NCI-H748 (cell line): ENCODE measurements around the gene ZBTB2.

Experiments used
- DNase-seq: peaks from one replicate; lab custom pipeline; 2025; ENCODE audit not compliant: unreplicated experiment; lab: John Stamatoyannopoulos, UW

Gene ZBTB2

GRCh38 chr6:151391471-151392413 is at the start of gene ZBTB2:
TSS of gene ZBTB2 (minus strand) at chr6:151391559. CDS start at chr6:151373637, 17,922 bp downstream.
- peak; percentile 90 for DNase-seq

GRCh38 chr6:151440930-151441329 is 49.6 kb upstream of the ZBTB2 start:
- DNase-seq, result no peak

- DNase-seq, result no peak
These were observed 49.1 kb upstream of the ZBTB2 start for GRCh38 chr6:151440498-151440897.

DNA sequence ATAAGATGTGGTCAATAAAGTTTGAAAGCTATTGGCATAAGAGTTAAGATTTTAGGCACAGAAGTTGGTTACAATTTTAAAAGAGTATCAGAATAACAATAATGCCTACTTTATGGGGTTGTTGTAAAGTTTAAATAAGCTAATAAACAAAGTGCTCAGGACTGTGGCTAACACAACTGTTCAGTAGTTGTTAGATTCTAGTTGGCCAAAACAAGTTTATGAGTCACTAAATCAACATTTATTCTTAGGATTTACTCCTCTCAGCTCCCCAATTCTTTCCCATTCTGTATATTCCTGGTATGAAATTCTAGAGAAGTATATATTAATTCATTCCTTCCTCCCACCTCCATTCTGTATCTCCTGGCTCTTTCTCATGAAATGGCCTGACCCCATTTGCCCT is 46.0 kb upstream of the ZBTB2 start:
- DNase-seq, result no peak

DNA sequence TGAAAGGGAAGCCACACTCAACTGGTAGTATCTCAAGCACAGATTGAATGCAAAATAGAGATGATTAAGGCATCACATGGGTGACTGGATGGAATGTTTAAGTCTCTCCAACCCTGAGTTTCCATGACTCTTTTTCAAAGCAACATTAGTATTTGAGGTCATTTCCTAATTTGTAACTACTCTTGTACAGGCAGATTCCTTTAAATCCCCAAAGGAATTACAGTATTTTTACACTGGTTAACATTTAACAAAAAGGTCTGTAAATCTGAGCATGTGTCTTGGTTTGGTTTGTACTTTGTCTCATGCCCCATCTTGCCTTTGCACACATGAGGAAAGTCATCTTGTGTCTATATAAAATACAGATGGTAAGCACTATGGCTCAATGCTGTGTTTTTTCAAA is 45.4 kb upstream of the ZBTB2 start:
- no peak for DNase-seq

- DNase-seq, result no peak
These were observed 44.9 kb upstream of the ZBTB2 start for GRCh38 chr6:151436300-151436699.

DNA sequence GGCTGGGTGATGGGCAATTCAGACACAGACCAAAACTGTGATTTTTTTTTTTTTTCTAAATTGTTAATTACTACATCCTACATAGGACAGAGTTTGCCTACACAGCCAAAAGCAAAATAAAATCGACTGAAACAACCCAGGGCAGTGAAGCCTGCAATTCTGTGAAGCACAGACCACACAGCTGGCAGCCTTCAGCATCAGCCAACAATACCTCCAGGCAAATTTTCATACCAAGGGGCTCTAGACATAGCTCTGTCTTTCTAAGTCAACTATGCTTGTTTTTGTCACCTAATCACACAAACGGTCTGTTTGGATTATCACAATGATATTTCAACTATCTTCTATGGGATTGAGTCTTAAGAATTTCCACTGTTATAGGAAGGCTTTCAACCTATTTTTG is 43.0 kb upstream of the ZBTB2 start:
- DNase-seq, result no peak

DNA sequence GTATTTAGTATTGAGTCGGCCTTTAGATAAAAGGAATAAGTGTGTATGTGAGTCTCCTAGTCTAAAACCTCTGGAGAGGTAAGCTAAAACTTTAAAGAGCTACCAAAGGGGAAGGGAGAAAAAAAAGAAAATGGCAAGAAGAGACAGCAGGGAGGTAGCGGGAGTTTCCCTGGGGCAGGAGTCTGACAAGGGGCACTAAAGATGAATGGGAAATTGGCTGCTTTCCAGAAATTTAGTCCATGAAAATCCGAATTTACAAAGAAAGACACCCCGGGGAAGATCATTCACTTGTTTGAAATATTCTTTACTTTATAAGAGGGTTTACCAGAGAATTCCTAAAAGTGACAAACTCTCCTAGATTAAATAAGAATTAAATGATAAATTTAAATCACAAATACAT is 41.3 kb upstream of the ZBTB2 start:
- no peak for DNase-seq

GRCh38 chr6:151431337-151431736 is 40.0 kb upstream of the ZBTB2 start:
- no peak for DNase-seq

DNA sequence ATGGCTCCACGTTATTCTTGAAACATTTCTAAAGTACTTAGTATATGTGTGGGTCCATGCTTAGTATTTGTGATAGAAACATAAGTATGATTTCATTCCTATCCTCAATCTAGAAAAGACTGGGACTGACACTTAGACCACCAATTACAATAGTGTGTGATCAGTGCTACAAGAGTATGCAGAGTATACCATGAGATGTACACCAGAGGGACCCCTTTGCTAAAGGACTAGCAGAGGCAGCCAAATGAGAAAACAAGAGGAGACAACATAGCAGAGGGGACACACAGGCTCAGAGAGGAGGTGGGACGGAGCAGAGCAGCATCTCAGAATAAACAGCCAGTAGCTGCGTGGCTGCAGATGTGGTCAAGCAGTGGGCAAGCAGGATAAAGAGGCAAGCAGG is 39.5 kb upstream of the ZBTB2 start:
- DNase-seq, result no peak

- DNase-seq, result no peak
These were observed 36.9 kb upstream of the ZBTB2 start for GRCh38 chr6:151428093-151428735.

DNA sequence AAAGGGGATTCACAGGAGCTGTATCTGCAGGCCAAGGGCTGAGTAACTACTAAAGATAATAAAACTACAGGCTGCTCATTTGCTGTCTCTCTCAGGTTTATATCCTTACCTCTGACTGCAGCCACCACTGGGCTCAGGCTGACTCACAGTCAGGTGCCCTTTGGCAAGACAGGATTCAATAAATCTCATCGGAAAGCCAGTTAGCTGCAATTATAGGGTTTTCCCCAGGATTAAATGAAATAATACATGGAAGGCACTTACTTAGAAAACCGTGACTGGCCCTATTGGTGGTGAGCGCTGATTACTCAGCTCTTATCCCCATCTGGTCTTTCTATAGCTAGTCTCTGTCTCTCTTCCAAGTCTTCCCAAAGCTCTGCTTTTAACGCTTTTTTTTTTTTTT is 34.2 kb upstream of the ZBTB2 start:
- no peak for DNase-seq

DNA sequence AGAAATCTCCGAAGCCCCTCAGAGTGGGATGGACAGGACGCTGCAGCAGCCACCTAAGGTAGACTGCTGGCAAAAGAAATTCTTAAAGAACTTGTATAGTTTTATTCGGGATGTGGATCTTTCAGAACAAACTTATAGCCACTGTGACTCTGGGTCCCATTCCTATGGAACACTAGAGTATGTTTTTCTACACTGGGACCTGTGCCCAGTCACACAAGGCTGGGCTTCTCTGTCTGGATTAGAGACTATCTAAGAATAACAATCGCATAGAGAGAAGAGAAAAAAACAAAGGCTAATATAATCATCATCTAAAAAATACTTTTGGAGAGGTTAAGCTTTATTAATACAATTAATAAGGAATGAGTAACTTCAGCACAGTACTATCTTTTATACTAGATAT is 31.6 kb upstream of the ZBTB2 start:
- DNase-seq, result no peak

- DNase-seq, result no peak
These were observed 26.1 kb upstream of the ZBTB2 start for GRCh38 chr6:151417477-151417876.

GRCh38 chr6:151414641-151415260 is 23.4 kb upstream of the ZBTB2 start:
- DNase-seq, result no peak

DNA sequence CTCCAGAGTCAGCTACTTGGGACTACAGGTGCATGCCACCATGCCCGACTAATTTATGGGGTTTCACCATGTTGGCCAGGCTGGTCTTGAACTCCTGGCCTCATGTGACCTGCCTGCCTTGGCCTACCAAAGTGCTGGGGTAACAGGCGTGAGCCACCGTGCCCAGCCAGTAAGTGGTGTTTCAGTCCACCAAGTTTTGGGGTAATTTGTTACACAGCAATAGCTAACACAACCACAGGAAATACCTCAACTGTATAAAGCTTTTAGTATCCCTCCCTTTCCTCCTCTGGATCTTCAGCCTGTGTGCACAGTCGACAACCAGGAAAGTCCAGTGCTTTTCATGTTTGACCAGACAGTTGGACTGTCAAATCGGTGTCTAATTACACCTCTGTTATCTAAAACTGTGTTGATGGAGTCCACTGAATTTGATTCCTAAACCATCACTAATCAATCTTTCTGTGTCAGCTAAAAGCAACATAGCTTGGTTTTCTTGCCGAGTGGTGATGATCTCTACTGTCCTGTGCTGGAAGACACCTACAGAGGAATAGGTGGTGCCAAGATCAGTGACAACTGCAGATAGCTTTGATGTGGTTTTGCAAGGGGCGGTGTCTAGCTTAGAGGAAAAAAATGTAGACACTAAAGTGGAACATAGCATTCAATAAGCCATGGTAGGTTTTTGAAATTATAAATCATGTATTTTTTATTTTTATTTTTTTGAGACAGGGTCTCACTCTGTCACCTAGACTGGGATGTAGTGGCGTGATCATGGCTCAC is 22.2 kb upstream of the ZBTB2 start:
- no peak for DNase-seq

DNA sequence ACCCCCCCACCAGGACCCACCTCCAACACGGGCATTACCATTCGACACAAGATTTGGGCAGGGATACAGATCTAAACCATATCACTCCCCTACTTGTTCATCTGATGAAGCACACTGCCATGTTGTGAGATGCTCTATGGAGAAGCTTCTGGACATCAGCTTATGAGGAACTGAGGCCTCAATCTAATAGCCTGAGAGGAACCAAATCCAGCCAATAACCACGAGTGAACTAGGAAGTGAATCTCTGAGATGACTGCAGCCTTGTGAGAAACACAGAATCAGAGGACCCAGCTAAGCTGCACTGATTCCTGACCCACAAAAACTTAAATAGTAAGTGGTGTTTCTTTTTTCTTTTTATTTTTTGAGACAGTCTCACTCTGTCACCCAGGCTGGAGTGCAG is 21.6 kb upstream of the ZBTB2 start:
- no peak for DNase-seq

DNA sequence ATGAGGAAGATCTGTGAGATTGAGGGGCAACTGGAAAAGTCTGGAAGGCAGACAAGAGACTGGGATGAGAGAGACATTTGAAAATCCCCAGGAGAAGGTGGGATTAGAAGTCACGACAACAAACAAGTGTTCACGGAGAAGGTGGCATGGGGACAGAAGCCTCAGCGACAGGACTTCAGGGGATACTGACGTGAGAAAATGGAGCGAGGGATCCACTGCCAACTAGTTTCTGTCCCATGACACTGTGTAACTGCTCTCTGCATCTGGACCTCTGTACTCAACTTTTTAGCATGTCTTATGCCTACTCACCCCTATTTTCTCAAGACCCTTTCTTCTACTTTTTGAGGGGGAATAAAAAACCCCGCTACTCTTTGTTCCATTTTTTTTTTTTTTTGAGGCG is 18.3 kb upstream of the ZBTB2 start:
- DNase-seq, result no peak

DNA sequence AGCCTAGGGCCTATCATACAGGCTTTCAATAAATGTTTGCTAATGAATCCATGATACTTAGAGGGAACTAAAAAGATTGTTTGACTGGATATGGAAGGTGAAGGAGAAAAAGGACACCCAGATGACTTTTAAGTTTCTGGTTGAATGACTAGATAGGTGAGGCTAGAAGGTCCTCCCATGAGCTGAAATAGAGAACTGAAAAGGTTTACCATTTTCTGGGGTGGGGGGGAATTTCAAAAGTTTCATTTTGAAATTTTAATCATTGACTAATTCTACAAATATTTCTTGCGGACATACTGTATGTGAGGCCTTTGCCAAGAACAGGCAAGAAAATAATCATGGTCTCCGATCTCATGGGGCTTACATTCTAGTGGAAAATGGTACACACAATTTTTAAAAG is 17.9 kb upstream of the ZBTB2 start:
- no peak for DNase-seq

GRCh38 chr6:151408858-151409257 is 17.5 kb upstream of the ZBTB2 start:
- DNase-seq, result no peak

DNA sequence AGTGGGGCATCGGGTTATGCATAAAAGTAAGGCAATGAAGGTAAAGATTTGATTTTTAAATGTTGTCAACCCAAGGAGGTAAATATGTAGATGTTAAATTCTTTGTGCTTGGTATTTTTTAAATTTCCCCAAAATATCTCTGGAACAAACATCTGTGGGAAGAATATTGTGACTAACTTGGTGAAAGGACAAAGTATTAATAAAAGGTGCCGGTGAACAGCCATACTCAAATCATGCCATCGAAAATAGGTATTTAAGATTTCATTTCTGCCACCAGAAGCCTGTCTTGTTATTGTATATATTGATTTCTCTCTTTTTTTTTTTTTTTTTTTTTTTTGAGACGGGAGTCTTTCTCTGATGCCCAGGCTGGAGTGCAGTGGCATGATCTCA is 12.6 kb upstream of the ZBTB2 start:
- DNase-seq, result no peak
